HEK293T (cell line): ENCODE data around the gene KRT83.

ENCODE experiments used
- FOXM1 ChIP-seq: fragments of 450-650 bp; IDR thresholded peaks from 2 replicates; pipeline ENCODE4 v1.6.1; 2017; ENCODE audit warnings: mild to moderate bottlenecking, borderline replicate concordance
- NFRKB ChIP-seq: fragments of 450-650 bp; IDR thresholded peaks from 2 replicates; pipeline ENCODE4 v1.6.1; 2016; ENCODE audit warnings: mild to moderate bottlenecking, moderate library complexity
- SP1 ChIP-seq: fragments of 450-650 bp; IDR thresholded peaks from 2 replicates; pipeline ENCODE4 v1.6.1; 2017
- ZNF384 ChIP-seq: fragments of 450-650 bp; IDR thresholded peaks from 2 replicates; pipeline ENCODE4 v1.6.1; 2016

GRCh38 chr12:52316290-52316689 is 4.9 kb downstream of the KRT83 start:
- TF ChIP-seq ZNF384: no peak
- TF ChIP-seq SP1: no peak
- TF ChIP-seq NFRKB: no peak
- TF ChIP-seq FOXM1: no peak
